IMR-90 (cell line): ENCODE measurements around the gene EMCN. TPM values are rescaled to one million over a fixed set of nuclear protein-coding genes. Genes with fewer than 3 reads are reported as not detected.

Experiments
- ATAC-seq: fragments of 200-7000 bp; cut with Tn5 transposase; 2 replicates; pipeline ENCODE4 v1.9.1; 2020; ENCODE audit warnings: low read depth, mild to moderate bottlenecking, moderate library complexity
- BruUV-seq: library from RNA; stranded (reverse); fragments of 400-500 nt; replicated peaks from 2 replicates; lab custom pipeline; 2021; lab: Mats Ljungman, UMichigan
- CTCF ChIA-PET: fragments of 300-600 bp; formaldehyde crosslinking; extraction: SDS; loops from one replicate; lab custom pipeline; 2021; ENCODE audit warnings: antibody characterized with exemption; lab: Yijun Ruan, JAX
- POLR2A ChIA-PET: fragments of 300-600 bp; sonication (Branson Sonifier 250); formaldehyde crosslinking; loops from one replicate; lab custom pipeline; 2022; ENCODE audit warnings: antibody characterized with exemption; ENCODE audit not compliant: unreplicated experiment; lab: Charles Lee
- DNase-seq: peaks from one replicate; pipeline ENCODE4 v3.0.0; 2013
- H2AFZ ChIP-seq: replicated peaks from 2 replicates; pipeline ENCODE3; 2013; ENCODE audit warnings: low read length, mild to moderate bottlenecking; ENCODE audit not compliant: poor library complexity
- H2AK5ac ChIP-seq: 2 replicates; pipeline ENCODE4 v1.6.1; 2013; ENCODE audit warnings: low read depth, low read length, inconsistent platforms
- H2AK9ac ChIP-seq: replicated peaks from 2 replicates; pipeline ENCODE3; 2013; ENCODE audit warnings: mild to moderate bottlenecking, low read depth, low read length, moderate library complexity; ENCODE audit not compliant: poor library complexity
- H2BK120ac ChIP-seq: 2 replicates; pipeline ENCODE4 v1.6.1; 2013; ENCODE audit warnings: low read depth, low read length, inconsistent platforms
- H2BK15ac ChIP-seq: 3 replicates; pipeline ENCODE4 v1.6.1; 2013; ENCODE audit warnings: low read depth, low read length, inconsistent platforms
- H2BK20ac ChIP-seq: 2 replicates; pipeline ENCODE4 v1.6.1; 2013; ENCODE audit warnings: low read depth, mild to moderate bottlenecking, inconsistent platforms, low read length, moderate library complexity
- H2BK5ac ChIP-seq: 2 replicates; pipeline ENCODE4 v1.6.1; 2013; ENCODE audit warnings: mild to moderate bottlenecking, low read depth, low read length, inconsistent platforms; ENCODE audit not compliant: poor library complexity, severe bottlenecking
- H3K14ac ChIP-seq: replicated peaks from 2 replicates; pipeline ENCODE4 v1.6.1; 2013; ENCODE audit warnings: low read depth, low read length, inconsistent platforms
- H3K18ac ChIP-seq: 2 replicates; pipeline ENCODE4 v1.6.1; 2013; ENCODE audit warnings: low read depth, low read length, control low read depth
- H3K23ac ChIP-seq: 2 replicates; pipeline ENCODE4 v1.6.1; 2013; ENCODE audit warnings: low read depth, low read length, inconsistent platforms
- H3K27ac ChIP-seq: 2 replicates; pipeline ENCODE4 v1.5.1; 2013; ENCODE audit warnings: mild to moderate bottlenecking, control low read depth, low read length; ENCODE audit not compliant: insufficient read depth
- H3K27me3 ChIP-seq: 2 replicates; pipeline ENCODE4 v1.6.1; 2013; ENCODE audit warnings: low read length; ENCODE audit not compliant: control insufficient read depth, insufficient read depth
- H3K36me3 ChIP-seq: 2 replicates; pipeline ENCODE4 v1.6.1; 2013; ENCODE audit warnings: low read length, mixed read lengths; ENCODE audit not compliant: control insufficient read depth, insufficient read depth
- H3K4ac ChIP-seq: 2 replicates; pipeline ENCODE4 v1.6.1; 2013; ENCODE audit warnings: low read depth, low read length, inconsistent platforms
- H3K4me1 ChIP-seq: 2 replicates; pipeline ENCODE4 v1.6.1; 2013; ENCODE audit warnings: low read length, mixed read lengths; ENCODE audit not compliant: control insufficient read depth, insufficient read depth
- H3K4me2 ChIP-seq: 2 replicates; pipeline ENCODE4 v1.6.1; 2013; ENCODE audit warnings: low read depth, mild to moderate bottlenecking, control low read depth, low read length, moderate library complexity
- H3K4me3 ChIP-seq: 2 replicates; pipeline ENCODE4 v1.5.1; 2013; ENCODE audit warnings: low read depth, mild to moderate bottlenecking, control low read depth, low read length, moderate library complexity; ENCODE audit not compliant: insufficient read depth
- H3K56ac ChIP-seq: 2 replicates; pipeline ENCODE4 v1.6.1; 2013; ENCODE audit warnings: low read length, inconsistent platforms; ENCODE audit not compliant: insufficient read depth; ENCODE audit errors: extremely low read depth
- H3K79me1 ChIP-seq, 2 experiments: 2 replicates each; pipeline ENCODE4 v1.6.1; 2013; ENCODE audit warnings: low read length in 2 of 2, inconsistent platforms in 1 of 2, low read depth in 1 of 2
- H3K9ac ChIP-seq: 2 replicates; pipeline ENCODE4 v1.6.1; 2013; ENCODE audit warnings: low read depth, low read length, control low read depth
- H3K9me1 ChIP-seq: 2 replicates; pipeline ENCODE4 v1.6.1; 2013; ENCODE audit warnings: low read length, inconsistent platforms; ENCODE audit not compliant: insufficient read depth
- H3K9me3 ChIP-seq: 2 replicates; pipeline ENCODE4 v1.6.1; 2013; ENCODE audit warnings: low read length; ENCODE audit not compliant: control insufficient read depth, insufficient read depth
- H4K20me1 ChIP-seq: 2 replicates; pipeline ENCODE4 v1.6.1; 2013; ENCODE audit warnings: low read length, inconsistent platforms; ENCODE audit not compliant: insufficient read depth
- H4K5ac ChIP-seq: 2 replicates; pipeline ENCODE4 v1.6.1; 2013; ENCODE audit warnings: mild to moderate bottlenecking, low read depth, low read length, control low read depth
- H4K8ac ChIP-seq, 2 experiments: 2 replicates each; pipeline ENCODE4 v1.6.1; 2013; ENCODE audit warnings: low read depth in 2 of 2, low read length in 2 of 2, control low read depth in 1 of 2, inconsistent platforms in 1 of 2
- H4K91ac ChIP-seq: 2 replicates; pipeline ENCODE4 v1.6.1; 2013; ENCODE audit warnings: low read depth, low read length, inconsistent platforms; ENCODE audit not compliant: insufficient read depth
- BHLHE40 ChIP-seq: fragments of 150-350 bp; IDR thresholded peaks from 2 replicates; pipeline ENCODE4 v1.6.1; 2016; ENCODE audit warnings: mild to moderate bottlenecking, low read depth, low read length
- CEBPB ChIP-seq: IDR thresholded peaks from 2 replicates; pipeline ENCODE4 v1.6.1; 2012; ENCODE audit warnings: low read depth, low read length, improper control_type of control experiment
- ELK1 ChIP-seq: fragments of 150-350 bp; IDR thresholded peaks from 2 replicates; pipeline ENCODE4 v1.6.1; 2016; ENCODE audit warnings: low read depth, mild to moderate bottlenecking, low read length, moderate library complexity, borderline replicate concordance
- FOS ChIP-seq: fragments of 150-350 bp; IDR thresholded peaks from 2 replicates; pipeline ENCODE4 v1.6.1; 2016; ENCODE audit warnings: low read depth, low read length
- MAFK ChIP-seq: IDR thresholded peaks from 2 replicates; pipeline ENCODE4 v1.6.1; 2012; ENCODE audit warnings: low read depth, low read length, improper control_type of control experiment
- MAZ ChIP-seq: IDR thresholded peaks from 2 replicates; pipeline ENCODE4 v1.6.1; 2012; ENCODE audit warnings: low read depth, mild to moderate bottlenecking, low read length, improper control_type of control experiment, moderate library complexity, borderline replicate concordance
- MXI1 ChIP-seq: IDR thresholded peaks from 2 replicates; pipeline ENCODE4 v1.6.1; 2012; ENCODE audit warnings: low read depth, mild to moderate bottlenecking, low read length, moderate library complexity, borderline replicate concordance
- NFE2L2 ChIP-seq: fragments of 150-350 bp; IDR thresholded peaks from 2 replicates; pipeline ENCODE4 v1.6.1; 2016; ENCODE audit warnings: low read depth, mild to moderate bottlenecking, low read length
- POLR2A ChIP-seq: IDR thresholded peaks from 2 replicates; pipeline ENCODE4 v1.6.1; 2012; ENCODE audit warnings: mild to moderate bottlenecking, low read depth, low read length
- RAD21 ChIP-seq: IDR thresholded peaks from 2 replicates; pipeline ENCODE4 v1.6.1; 2012; ENCODE audit warnings: low read length, improper control_type of control experiment
- RCOR1 ChIP-seq: IDR thresholded peaks from 2 replicates; pipeline ENCODE4 v1.6.1; 2012; ENCODE audit warnings: mild to moderate bottlenecking, low read length, improper control_type of control experiment; ENCODE audit not compliant: insufficient replicate concordance
- RFX5 ChIP-seq: IDR thresholded peaks from 2 replicates; pipeline ENCODE4 v1.8.0; 2012; ENCODE audit warnings: low read depth, mild to moderate bottlenecking, low read length, moderate library complexity
- SMC3 ChIP-seq: fragments of 150-350 bp; IDR thresholded peaks from 2 replicates; pipeline ENCODE4 v1.6.1; 2016; ENCODE audit warnings: low read depth, mild to moderate bottlenecking, antibody characterized with exemption, low read length, moderate library complexity
- USF2 ChIP-seq: fragments of 150-350 bp; IDR thresholded peaks from 2 replicates; pipeline ENCODE4 v1.6.1; 2017; ENCODE audit warnings: mild to moderate bottlenecking, antibody characterized with exemption, low read length, low read depth
- WGBS, 2 experiments: methylation state at CpG; one replicate each; pipeline versions ENCODE4 v1.1.5 to v1.1.7; 2013; ENCODE audit warnings: missing lambda C conversion rate in 2 of 2; ENCODE audit not compliant: insufficient read length in 1 of 2; ENCODE audit errors: extremely low coverage in 2 of 2; 5-methylcytosine and 5-hydroxymethylcytosine counted together
- dilution Hi-C: fragments of 300-500 bp; cut with HindIII; formaldehyde crosslinking; loops from one replicate; pipeline ENCODE4 v1.14.3; 2018; ENCODE audit warnings: low sequenced_read_pairs; ENCODE audit not compliant: unreplicated experiment
- in situ Hi-C: fragments of 300-500 bp; cut with MboI; formaldehyde crosslinking; loops from 3 replicates; pipeline ENCODE4 v1.14.3; 2019; ENCODE audit warnings: low sequenced_read_pairs, inconsistent platforms, mixed read lengths
- intact Hi-C: fragments of 100-400 bp; cut with micrococcal nuclease; formaldehyde crosslinking; loops from 2 replicates; pipeline ENCODE4 v1.10.0; 2022
- polyA plus RNA-seq, 3 experiments: library from polyadenylated mRNA; depleted of rRNA; stranded (reverse); fragments of >200 nt; gene quantifications; 2 replicates each; pipeline ENCODE4 v1.2.3, GENCODE V29; 2012; ENCODE audit warnings: low replicate concordance in 1 of 3
- total RNA-seq: library from RNA; depleted of rRNA; stranded (reverse); fragments of >200 nt; gene quantifications from 2 replicates; pipeline ENCODE4 v1.2.3, GENCODE V29; 2012

EMCN gene
- total and polyA plus RNA-seq, 2 of the 4 experiments (the other 2 are of a cell fraction), result not detected

GRCh38 chr4:100430451-100430850 is 87.4 kb downstream of the EMCN start:
- H3K4me2 ChIP-seq, result no peak overlapping the region
- no peak overlapping the region for H3K18ac ChIP-seq
- no peak overlapping the region for H3K27ac ChIP-seq
- BruUV-seq, result no TSS peak
- H4K5ac ChIP-seq, result no peak overlapping the region
- no peak overlapping the region for H2BK20ac ChIP-seq
- H3K4me1 ChIP-seq, result no peaks in the 10 kb centered on the region
- dilution Hi-C loops, result no loop called here
- no peaks in the 10 kb centered on the region for H3K27me3 ChIP-seq
- in situ Hi-C loops, result no loop called here
- intact Hi-C loops, result no loop called here
- no peaks in the 10 kb centered on the region for H3K9me3 ChIP-seq
- TF ChIP-seq USF2, result no peak
- TF ChIP-seq POLR2A, result no peak
- TF ChIP-seq MAZ, result no peak
- TF ChIP-seq ELK1, result no peak
- TF ChIP-seq CEBPB, result no peak
- TF ChIP-seq FOS, result no peak
- TF ChIP-seq RCOR1, result no peak
- no peak for TF ChIP-seq MAFK
- TF ChIP-seq RAD21, result no peak
- TF ChIP-seq NFE2L2, result no peak
- TF ChIP-seq RFX5, result no peak
- TF ChIP-seq SMC3, result no peak
- no peak for TF ChIP-seq BHLHE40
- TF ChIP-seq MXI1, result no peak
- H4K8ac ChIP-seq, result no peak overlapping the region
- no peak overlapping the region for H2BK120ac ChIP-seq
- no peak overlapping the region for H3K4me3 ChIP-seq
- H3K23ac ChIP-seq, result no peak overlapping the region
- H3K4ac ChIP-seq, result no peak overlapping the region
- WGBS, 2 experiments, result no CpG with 5 or more reads among the region's 5 CpGs
- no peak overlapping the region for H4K91ac ChIP-seq
- H3K9me1 ChIP-seq, result no peaks in the 10 kb centered on the region
- CTCF ChIA-PET, result no interaction called here
- H3K9ac ChIP-seq, result no peak overlapping the region
- POLR2A ChIA-PET, result no interaction called here
- ATAC-seq (no peak), DNase-seq (no peak)
- H2BK5ac ChIP-seq, result no peak overlapping the region
- no peak overlapping the region for H2BK15ac ChIP-seq
- H3K14ac ChIP-seq, result no peak overlapping the region
- no peak overlapping the region for H2AFZ ChIP-seq
- H3K56ac ChIP-seq, result no peak overlapping the region
- no peaks in the 10 kb centered on the region for H3K79me1 ChIP-seq
- no peaks in the 10 kb centered on the region for H3K36me3 ChIP-seq
- H4K20me1 ChIP-seq, result no peaks in the 10 kb centered on the region
- H2AK5ac ChIP-seq, result no peak overlapping the region
- H2AK9ac ChIP-seq, result no peak overlapping the region
